Ascending aorta (tissue), 2 donors: ENCODE measurements around the gene CNR2. TPM values are rescaled to one million over a fixed set of nuclear protein-coding genes. Genes with fewer than 3 reads are reported as not detected.

Experiments
- DNase-seq, 2 donors: peaks; one replicate each; pipeline ENCODE4 v3.0.0-alpha.2; 2019; ENCODE audit warnings: low spot score in 2 of 2
- H3K27ac ChIP-seq, 2 donors: fragments of 200-600 bp; sonication (generic); one replicate each; pipeline ENCODE4 v1.5.1; 2016 to 2017; ENCODE audit warnings: mild to moderate bottlenecking in 1 of 2
- H3K27me3 ChIP-seq: fragments of 200-600 bp; sonication (generic); one replicate; pipeline ENCODE4 v1.5.1; 2017
- H3K36me3 ChIP-seq, 2 donors: fragments of 200-600 bp; sonication (generic); one replicate each; pipeline ENCODE4 v1.5.1; 2016
- H3K4me1 ChIP-seq, 2 donors: fragments of 200-600 bp; sonication (generic); one replicate each; pipeline ENCODE4 v1.5.1; 2016 to 2017; ENCODE audit warnings: mild to moderate bottlenecking in 1 of 2
- H3K4me3 ChIP-seq, 2 donors: fragments of 200-600 bp; sonication (generic); one replicate each; pipeline ENCODE4 v1.5.1; 2016 to 2017; ENCODE audit warnings: mild to moderate bottlenecking in 1 of 2
- H3K9me3 ChIP-seq, 2 donors: fragments of 200-600 bp; sonication (generic); one replicate each; pipeline ENCODE4 v1.5.1; 2016
- CTCF ChIP-seq, 3 experiments: fragments of 200-600 bp in 2 of 3; fragments of 450-650 bp in 1 of 3; sonication (generic) in 2 of 3; IDR thresholded peaks; one replicate each; pipeline ENCODE4 v1.5.1; 2016 to 2019; ENCODE audit warnings: antibody characterized with exemption in 3 of 3, mild to moderate bottlenecking in 1 of 3, moderate library complexity in 1 of 3
- intact Hi-C: fragments of 100-400 bp; cut with DNase I; formaldehyde crosslinking; loops from one replicate; pipeline ENCODE4 v1.15.1; 2023
- total RNA-seq: library from RNA; depleted of rRNA; stranded (reverse); fragments of >200 nt; gene quantifications from one replicate; pipeline ENCODE4 v1.1.0, GENCODE V29; 2016

Gene CNR2
- total RNA-seq, 1 donor from 2014 or later, result not detected

- DNase-seq, result peak in 1 of 2 donors; percentile 46
- H3K4me1 ChIP-seq, result peaks cover 3 to 26% of the 10 kb centered on the region in 2 donors
- H3K36me3 ChIP-seq, result no peaks in the 10 kb centered on the region
- no peak for TF ChIP-seq CTCF (IDR thresholded peaks at IDR 0.05)
- H3K27ac ChIP-seq, result peak overlapping the region; percentile 62 to 77
- intact Hi-C loops, result loop anchor here (5.0 kb wide), 1 partner anchor 188 kb away; the partner anchor contains the start of gene MYOM3
- H3K27me3 ChIP-seq, result no peaks in the 10 kb centered on the region
- H3K9me3 ChIP-seq, result no peaks in the 10 kb centered on the region
- no peak overlapping the region for H3K4me3 ChIP-seq
These were observed 11.4 kb upstream of the CNR2 start for GRCh38 chr1:23924601-23925000.

- H3K4me1 ChIP-seq, result peaks cover 3 to 26% of the 10 kb centered on the region in 2 donors
- DNase-seq, result peak in 1 of 2 donors; percentile 77
- intact Hi-C loops, result loop anchor here (5.0 kb wide), 1 partner anchor 188 kb away; the partner anchor contains the start of gene MYOM3
- H3K9me3 ChIP-seq, result no peaks in the 10 kb centered on the region
- H3K27me3 ChIP-seq, result no peaks in the 10 kb centered on the region
- peak overlapping the region; percentile 62 to 77 for H3K27ac ChIP-seq
- no peak for TF ChIP-seq CTCF (IDR thresholded peaks at IDR 0.05)
- no peaks in the 10 kb centered on the region for H3K36me3 ChIP-seq
- H3K4me3 ChIP-seq, result no peak overlapping the region
These were observed 10.7 kb upstream of the CNR2 start for GRCh38 chr1:23923592-23924499.

GRCh38 chr1:23922321-23922943 is 9.3 kb upstream of the CNR2 start:
- no peak for TF ChIP-seq CTCF (IDR thresholded peaks at IDR 0.05)
- intact Hi-C loops, result loop anchor here (5.0 kb wide), 1 partner anchor 190 kb away; the partner anchor contains the start of gene MYOM3
- H3K4me3 ChIP-seq, result no peak overlapping the region
- H3K36me3 ChIP-seq, result no peaks in the 10 kb centered on the region
- H3K4me1 ChIP-seq, result peaks cover 3 to 26% of the 10 kb centered on the region in 2 donors
- peak in 1 of 2 donors; percentile 60 for DNase-seq
- no peaks in the 10 kb centered on the region for H3K27me3 ChIP-seq
- H3K9me3 ChIP-seq, result no peaks in the 10 kb centered on the region
- peak overlapping the region; percentile 10 to 88 for H3K27ac ChIP-seq

GRCh38 chr1:23916209-23917131 is 3.3 kb upstream of the CNR2 start:
- H3K4me1 ChIP-seq, result peaks cover 0 to 17% of the 10 kb centered on the region in 2 donors
- TF ChIP-seq CTCF (IDR thresholded peaks at IDR 0.05), result peak; percentile 30 to 69 (median 61)
- no peaks in the 10 kb centered on the region for H3K27me3 ChIP-seq
- no peak overlapping the region for H3K4me3 ChIP-seq
- peak; percentile 15 to 78 for DNase-seq
- no peaks in the 10 kb centered on the region for H3K9me3 ChIP-seq
- H3K36me3 ChIP-seq, result no peaks in the 10 kb centered on the region
- intact Hi-C loops, result loop anchor here (2.0 to 10.0 kb wide), 3 partner anchors 52 to 144 kb away; partner anchors contain the start of gene FUCA1
- no peak overlapping the region for H3K27ac ChIP-seq

- DNase-seq, result no peak
- TF ChIP-seq CTCF (IDR thresholded peaks at IDR 0.05), result no peak
- Histone ChIP-seq H3K9me3 (no peaks in the 10 kb centered on the region), H3K27ac (no peak overlapping the region), H3K4me1 (peaks cover 0 to 7% of the 10 kb centered on the region in 2 donors), H3K27me3 (no peaks in the 10 kb centered on the region), H3K4me3 (no peak overlapping the region), H3K36me3 (no peaks in the 10 kb centered on the region)
- intact Hi-C loops, result loop anchor here (10.0 kb wide), 2 partner anchors 51 to 101 kb away; partner anchors contain the start of gene FUCA1
These were observed 2.3 kb upstream of the CNR2 start for GRCh38 chr1:23915466-23915865.
